ENCODE data around the gene AIG1. TPM values are rescaled to one million over a fixed set of nuclear protein-coding genes. Genes with fewer than 3 reads are reported as not detected.

Gene AIG1
- total RNA-seq, 1 donor from 2014 or later = 37.1 TPM

DNA sequence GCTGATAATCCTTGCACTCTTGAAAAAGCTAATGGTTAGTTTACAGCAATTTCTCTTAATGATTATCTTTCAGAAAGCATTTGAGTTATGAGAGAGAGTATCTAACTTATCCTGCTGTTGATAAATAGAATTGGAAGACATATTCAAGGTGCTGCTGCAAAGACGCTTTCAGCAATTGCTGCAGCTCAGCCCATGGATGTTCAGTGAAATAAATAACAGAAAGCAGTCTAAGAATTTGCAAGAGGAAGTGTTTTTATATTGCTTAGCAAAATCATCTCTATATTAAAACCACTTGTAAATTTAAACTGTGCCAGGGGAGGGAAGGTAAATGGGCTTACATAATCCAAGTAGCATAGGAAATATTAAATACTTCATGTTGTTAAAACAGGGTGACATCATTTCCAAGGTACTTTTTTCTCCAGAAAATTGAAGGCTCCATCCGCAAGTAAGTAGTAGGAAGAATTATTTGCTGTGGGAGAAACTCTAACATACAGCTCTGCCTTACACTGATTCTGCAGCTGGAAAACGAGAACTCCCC is 201.3 kb downstream of the AIG1 start:
- H3K4me3 Mint-ChIP-seq = no peak overlapping the region
- no peak overlapping the region for H3K9ac ChIP-seq
- H3K27ac ChIP-seq = no peak overlapping the region
- no peaks in the 10 kb centered on the region for H3K36me3 Mint-ChIP-seq
- no peaks in the 10 kb centered on the region for H3K36me3 ChIP-seq
- H3K79me2 ChIP-seq (ENCODE audit: low read depth) = no peaks in the 10 kb centered on the region
- no peak for DNase-seq (ENCODE audit: low spot score)
- no peaks in the 10 kb centered on the region for H3K9me3 ChIP-seq (ENCODE audit: low read depth)
- H4K20me1 ChIP-seq (ENCODE audit: low read depth) = no peaks in the 10 kb centered on the region
- H3K27me3 Mint-ChIP-seq (ENCODE audit: insufficient read depth, low read depth) = no peaks in the 10 kb centered on the region
- H2AFZ ChIP-seq (replicated peaks) = no peak overlapping the region
- H3K9me3 Mint-ChIP-seq = no peaks in the 10 kb centered on the region
- H3F3A ChIP-seq (ENCODE audit: low read depth) = no peaks in the 10 kb centered on the region
- TF ChIP-seq, protein P1, sequence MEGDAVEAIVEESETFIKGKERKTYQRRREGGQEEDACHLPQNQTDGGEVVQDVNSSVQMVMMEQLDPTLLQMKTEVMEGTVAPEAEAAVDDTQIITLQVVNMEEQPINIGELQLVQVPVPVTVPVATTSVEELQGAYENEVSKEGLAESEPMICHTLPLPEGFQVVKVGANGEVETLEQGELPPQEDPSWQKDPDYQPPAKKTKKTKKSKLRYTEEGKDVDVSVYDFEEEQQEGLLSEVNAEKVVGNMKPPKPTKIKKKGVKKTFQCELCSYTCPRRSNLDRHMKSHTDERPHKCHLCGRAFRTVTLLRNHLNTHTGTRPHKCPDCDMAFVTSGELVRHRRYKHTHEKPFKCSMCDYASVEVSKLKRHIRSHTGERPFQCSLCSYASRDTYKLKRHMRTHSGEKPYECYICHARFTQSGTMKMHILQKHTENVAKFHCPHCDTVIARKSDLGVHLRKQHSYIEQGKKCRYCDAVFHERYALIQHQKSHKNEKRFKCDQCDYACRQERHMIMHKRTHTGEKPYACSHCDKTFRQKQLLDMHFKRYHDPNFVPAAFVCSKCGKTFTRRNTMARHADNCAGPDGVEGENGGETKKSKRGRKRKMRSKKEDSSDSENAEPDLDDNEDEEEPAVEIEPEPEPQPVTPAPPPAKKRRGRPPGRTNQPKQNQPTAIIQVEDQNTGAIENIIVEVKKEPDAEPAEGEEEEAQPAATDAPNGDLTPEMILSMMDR (IDR thresholded peaks at IDR 0.05) = no peak
- TF ChIP-seq EZH2phosphoT487 (IDR thresholded peaks at IDR 0.05) (no peak), EZH2 (IDR thresholded peaks at IDR 0.05) (no peak)
- no peak overlapping the region for H3K4me2 ChIP-seq
- no peaks in the 10 kb centered on the region for H3K27me3 ChIP-seq
- H3K4me1 Mint-ChIP-seq = no peaks in the 10 kb centered on the region
- peaks cover 15% of the 10 kb centered on the region for H3K4me1 ChIP-seq
- no peak overlapping the region for H3K27ac Mint-ChIP-seq
- H3K4me3 ChIP-seq = no peak overlapping the region

- Mint-ChIP-seq H3K4me1 (no peaks in the 10 kb centered on the region), H3K4me3 (no peak overlapping the region), H3K27ac (no peak overlapping the region), H3K9me3 (no peaks in the 10 kb centered on the region), H3K36me3 (no peaks in the 10 kb centered on the region), H3K27me3 (ENCODE audit: insufficient read depth, low read depth) (no peaks in the 10 kb centered on the region)
- no peak overlapping the region for H3K27ac ChIP-seq
- TF ChIP-seq, protein P1 (IDR thresholded peaks at IDR 0.05) = no peak
- TF ChIP-seq EZH2phosphoT487 (IDR thresholded peaks at IDR 0.05) (no peak), EZH2 (IDR thresholded peaks at IDR 0.05) (no peak)
- DNase-seq (ENCODE audit: low spot score) = no peak
- no peaks in the 10 kb centered on the region for H3F3A ChIP-seq (ENCODE audit: low read depth)
- no peaks in the 10 kb centered on the region for H3K9me3 ChIP-seq (ENCODE audit: low read depth)
- H3K4me2 ChIP-seq = no peak overlapping the region
- H3K79me2 ChIP-seq (ENCODE audit: low read depth) = no peaks in the 10 kb centered on the region
- H3K9ac ChIP-seq = no peak overlapping the region
- H2AFZ ChIP-seq (replicated peaks) = no peak overlapping the region
- H3K4me1 ChIP-seq = peaks cover 15% of the 10 kb centered on the region
- H3K4me3 ChIP-seq = no peak overlapping the region
- H3K36me3 ChIP-seq = no peaks in the 10 kb centered on the region
- no peaks in the 10 kb centered on the region for H3K27me3 ChIP-seq
- H4K20me1 ChIP-seq (ENCODE audit: low read depth) = no peaks in the 10 kb centered on the region
Observed at GRCh38 chr6:143262859-143263258, 202.2 kb downstream of the AIG1 start.

DNA sequence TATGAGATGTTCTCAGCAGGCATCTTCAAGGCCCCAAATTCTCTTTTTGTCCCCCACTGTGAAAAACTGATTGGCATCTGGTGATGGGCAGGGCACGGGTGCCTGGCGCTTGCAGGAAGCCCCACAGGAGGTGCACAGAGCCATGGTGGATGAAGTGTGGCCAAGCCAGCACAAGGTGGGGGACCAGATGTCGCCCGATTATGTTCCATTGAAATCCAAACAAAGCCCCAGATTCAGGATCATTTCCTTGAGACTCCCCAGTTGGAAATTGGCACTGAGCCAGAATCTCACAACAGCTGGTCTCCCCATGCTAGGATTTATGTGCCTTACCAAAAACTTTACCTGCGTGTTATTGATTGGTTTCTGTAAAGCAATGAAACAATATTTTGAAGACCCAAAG is 203.7 kb downstream of the AIG1 start:
- Mint-ChIP-seq H3K36me3 (no peaks in the 10 kb centered on the region), H3K4me3 (no peak overlapping the region), H3K27me3 (ENCODE audit: insufficient read depth, low read depth) (no peaks in the 10 kb centered on the region), H3K27ac (no peak overlapping the region), H3K4me1 (no peaks in the 10 kb centered on the region), H3K9me3 (no peaks in the 10 kb centered on the region)
- Histone ChIP-seq H3K9ac (no peak overlapping the region), H4K20me1 (ENCODE audit: low read depth) (no peaks in the 10 kb centered on the region), H3F3A (ENCODE audit: low read depth) (no peaks in the 10 kb centered on the region), H3K79me2 (ENCODE audit: low read depth) (no peaks in the 10 kb centered on the region), H3K4me1 (peaks cover 15% of the 10 kb centered on the region), H2AFZ (replicated peaks) (no peak overlapping the region), H3K36me3 (no peaks in the 10 kb centered on the region), H3K27ac (no peak overlapping the region), H3K27me3 (no peaks in the 10 kb centered on the region), H3K4me3 (no peak overlapping the region), H3K4me2 (peak overlapping the region; percentile 9), H3K9me3 (ENCODE audit: low read depth) (no peaks in the 10 kb centered on the region)
- TF ChIP-seq EZH2 (IDR thresholded peaks at IDR 0.05) (no peak), EZH2phosphoT487 (IDR thresholded peaks at IDR 0.05) (no peak)
- TF ChIP-seq, protein P1 (IDR thresholded peaks at IDR 0.05) = no peak
- DNase-seq (ENCODE audit: low spot score) = no peak
